ENCODE data around the gene PAQR9.
A peak's percentile ranks its signal among the peaks of the same experiment; 100 is the strongest.

Gene PAQR9

DNA sequence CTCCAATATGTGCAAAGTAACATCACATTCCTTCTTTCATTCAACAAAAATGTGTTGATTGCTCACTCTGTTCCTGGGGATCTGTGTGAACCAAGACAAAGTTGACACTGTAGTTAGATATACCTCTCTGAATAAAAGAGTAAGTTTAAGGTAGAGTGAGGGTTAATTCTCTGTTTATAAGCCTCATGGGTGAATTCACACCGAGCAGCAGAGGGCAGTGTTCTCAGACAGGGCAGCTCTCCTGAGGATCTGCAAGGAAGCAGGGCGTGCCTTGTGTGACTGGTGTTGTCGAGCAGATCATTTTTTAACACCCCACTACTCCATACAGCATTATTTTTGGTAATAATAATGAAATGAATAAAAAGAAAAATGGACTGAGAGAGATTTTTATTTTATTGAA, 34.4 kb downstream of the PAQR9 start:
- peak in 1 of 3 donors; percentile 3 for DNase-seq
- H3K27me3 ChIP-seq (replicated peaks; ENCODE audit: control insufficient read depth, insufficient read depth, low read length, poor library complexity, severe bottlenecking), result no peaks in the 10 kb centered on the region
- H3K4me1 ChIP-seq (ENCODE audit: control insufficient read depth, insufficient read depth, low read length, poor library complexity, severe bottlenecking), result no peaks in the 10 kb centered on the region
- H3K4me3 ChIP-seq (ENCODE audit: insufficient read depth, low read depth, low read length, poor library complexity, severe bottlenecking), result no peak overlapping the region
- no peaks in the 10 kb centered on the region for H3K36me3 ChIP-seq (ENCODE audit: control insufficient read depth, insufficient read depth, low read length)
- no peak overlapping the region for H3K27ac ChIP-seq (ENCODE audit: insufficient read depth, low read length, poor library complexity, severe bottlenecking)
- no peaks in the 10 kb centered on the region for H3K9me3 ChIP-seq (ENCODE audit: control insufficient read depth, low read length)

DNA sequence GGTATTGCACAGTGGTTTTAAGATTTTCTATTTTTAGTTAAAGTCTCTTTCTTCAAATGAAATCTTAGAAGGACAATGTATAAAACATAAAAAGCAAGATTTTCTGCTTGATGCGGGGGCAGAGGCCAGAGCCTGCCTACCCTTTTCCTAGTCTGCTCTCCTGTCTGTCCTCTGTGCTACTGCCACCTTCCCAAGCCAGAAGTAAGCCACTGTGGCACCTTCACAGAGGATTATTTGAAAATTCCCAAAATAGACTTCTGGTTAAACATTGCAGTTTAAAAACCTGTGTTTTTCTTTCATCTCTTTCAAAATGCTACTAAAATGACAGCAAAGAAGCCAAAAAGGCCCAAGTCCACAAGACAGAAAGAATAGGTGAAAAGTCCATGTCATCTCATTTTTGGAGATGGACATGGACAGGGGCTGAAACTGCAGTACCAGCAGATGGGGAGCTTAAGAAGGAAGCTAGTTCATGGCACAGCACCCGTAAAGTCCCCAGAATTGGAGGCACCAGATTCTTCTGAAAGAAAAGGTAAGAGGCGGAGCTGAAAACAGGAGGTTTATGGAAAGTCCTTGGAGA, 37.0 kb downstream of the PAQR9 start:
- no peaks in the 10 kb centered on the region for H3K9me3 ChIP-seq (ENCODE audit: control insufficient read depth, low read length)
- H3K4me1 ChIP-seq (ENCODE audit: control insufficient read depth, insufficient read depth, low read length, poor library complexity, severe bottlenecking), result no peaks in the 10 kb centered on the region
- H3K27me3 ChIP-seq (replicated peaks; ENCODE audit: control insufficient read depth, insufficient read depth, low read length, poor library complexity, severe bottlenecking), result no peaks in the 10 kb centered on the region
- no peak overlapping the region for H3K27ac ChIP-seq (ENCODE audit: insufficient read depth, low read length, poor library complexity, severe bottlenecking)
- no peak overlapping the region for H3K4me3 ChIP-seq (ENCODE audit: insufficient read depth, low read depth, low read length, poor library complexity, severe bottlenecking)
- no peaks in the 10 kb centered on the region for H3K36me3 ChIP-seq (ENCODE audit: control insufficient read depth, insufficient read depth, low read length)
- no peak for DNase-seq

GRCh38 chr3:142925140-142925539, 38.3 kb downstream of the PAQR9 start:
- Histone ChIP-seq H3K27me3 (replicated peaks; ENCODE audit: control insufficient read depth, insufficient read depth, low read length, poor library complexity, severe bottlenecking) (no peaks in the 10 kb centered on the region), H3K9me3 (ENCODE audit: control insufficient read depth, low read length) (no peaks in the 10 kb centered on the region), H3K4me1 (ENCODE audit: control insufficient read depth, insufficient read depth, low read length, poor library complexity, severe bottlenecking) (no peaks in the 10 kb centered on the region), H3K36me3 (ENCODE audit: control insufficient read depth, insufficient read depth, low read length) (no peaks in the 10 kb centered on the region), H3K4me3 (ENCODE audit: insufficient read depth, low read depth, low read length, poor library complexity, severe bottlenecking) (no peak overlapping the region), H3K27ac (ENCODE audit: insufficient read depth, low read length, poor library complexity, severe bottlenecking) (no peak overlapping the region)
- DNase-seq, result no peak

DNA sequence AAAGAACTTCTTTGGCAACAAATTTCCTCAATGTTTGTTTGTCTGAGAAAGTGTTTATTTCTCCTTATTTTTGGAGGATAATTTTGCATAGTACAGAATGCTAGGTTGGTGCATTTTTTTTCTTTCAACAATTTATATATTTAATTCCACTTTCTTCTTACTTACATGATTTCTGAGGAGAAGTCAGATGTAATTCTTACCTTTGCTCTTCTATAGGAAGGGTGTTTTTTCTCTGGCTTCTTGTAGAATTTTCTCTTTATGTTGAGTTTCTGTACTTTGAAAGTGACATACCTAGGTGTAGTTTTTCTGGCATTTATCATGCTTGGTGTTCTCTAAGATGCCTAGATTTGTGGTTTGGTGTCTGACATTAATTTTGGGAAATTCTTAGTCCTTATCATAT, 39.8 kb downstream of the PAQR9 start:
- DNase-seq, result no peak
- Histone ChIP-seq H3K4me3 (ENCODE audit: insufficient read depth, low read depth, low read length, poor library complexity, severe bottlenecking) (no peak overlapping the region), H3K9me3 (ENCODE audit: control insufficient read depth, low read length) (no peaks in the 10 kb centered on the region), H3K27me3 (replicated peaks; ENCODE audit: control insufficient read depth, insufficient read depth, low read length, poor library complexity, severe bottlenecking) (no peaks in the 10 kb centered on the region), H3K4me1 (ENCODE audit: control insufficient read depth, insufficient read depth, low read length, poor library complexity, severe bottlenecking) (no peaks in the 10 kb centered on the region), H3K36me3 (ENCODE audit: control insufficient read depth, insufficient read depth, low read length) (no peaks in the 10 kb centered on the region), H3K27ac (ENCODE audit: insufficient read depth, low read length, poor library complexity, severe bottlenecking) (no peak overlapping the region)

DNA sequence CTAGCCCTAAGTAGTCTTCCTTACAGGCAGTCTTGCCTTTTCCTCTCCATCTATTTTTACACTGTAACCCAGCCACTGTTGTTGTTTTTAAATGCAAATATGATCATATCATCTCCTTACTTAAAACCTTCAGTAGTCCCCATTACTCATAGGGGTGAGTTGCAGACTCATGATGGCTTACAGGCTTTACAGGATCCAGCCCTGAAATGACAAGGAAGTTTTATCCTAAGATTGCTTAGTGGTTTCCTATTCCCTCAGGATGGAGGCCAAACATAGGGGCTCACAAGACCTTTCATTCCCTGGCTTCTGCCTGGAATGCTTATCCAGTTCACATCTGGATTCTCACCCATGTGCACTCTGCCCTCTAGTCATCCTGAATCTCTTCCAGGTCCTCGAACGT, 46.9 kb downstream of the PAQR9 start:
- DNase-seq, result no peak
- H3K4me1 ChIP-seq (ENCODE audit: control insufficient read depth, insufficient read depth, low read length, poor library complexity, severe bottlenecking), result no peaks in the 10 kb centered on the region
- H3K27me3 ChIP-seq (replicated peaks; ENCODE audit: control insufficient read depth, insufficient read depth, low read length, poor library complexity, severe bottlenecking), result no peaks in the 10 kb centered on the region
- H3K36me3 ChIP-seq (ENCODE audit: control insufficient read depth, insufficient read depth, low read length), result no peaks in the 10 kb centered on the region
- no peak overlapping the region for H3K4me3 ChIP-seq (ENCODE audit: insufficient read depth, low read depth, low read length, poor library complexity, severe bottlenecking)
- no peaks in the 10 kb centered on the region for H3K9me3 ChIP-seq (ENCODE audit: control insufficient read depth, low read length)
- H3K27ac ChIP-seq (ENCODE audit: insufficient read depth, low read length, poor library complexity, severe bottlenecking), result no peak overlapping the region

GRCh38 chr3:142915636-142916035, 47.8 kb downstream of the PAQR9 start:
- H3K27me3 ChIP-seq (replicated peaks; ENCODE audit: control insufficient read depth, insufficient read depth, low read length, poor library complexity, severe bottlenecking), result no peaks in the 10 kb centered on the region
- no peaks in the 10 kb centered on the region for H3K36me3 ChIP-seq (ENCODE audit: control insufficient read depth, insufficient read depth, low read length)
- H3K4me3 ChIP-seq (ENCODE audit: insufficient read depth, low read depth, low read length, poor library complexity, severe bottlenecking), result no peak overlapping the region
- DNase-seq, result no peak
- no peak overlapping the region for H3K27ac ChIP-seq (ENCODE audit: insufficient read depth, low read length, poor library complexity, severe bottlenecking)
- no peaks in the 10 kb centered on the region for H3K9me3 ChIP-seq (ENCODE audit: control insufficient read depth, low read length)
- H3K4me1 ChIP-seq (ENCODE audit: control insufficient read depth, insufficient read depth, low read length, poor library complexity, severe bottlenecking), result no peaks in the 10 kb centered on the region

DNA sequence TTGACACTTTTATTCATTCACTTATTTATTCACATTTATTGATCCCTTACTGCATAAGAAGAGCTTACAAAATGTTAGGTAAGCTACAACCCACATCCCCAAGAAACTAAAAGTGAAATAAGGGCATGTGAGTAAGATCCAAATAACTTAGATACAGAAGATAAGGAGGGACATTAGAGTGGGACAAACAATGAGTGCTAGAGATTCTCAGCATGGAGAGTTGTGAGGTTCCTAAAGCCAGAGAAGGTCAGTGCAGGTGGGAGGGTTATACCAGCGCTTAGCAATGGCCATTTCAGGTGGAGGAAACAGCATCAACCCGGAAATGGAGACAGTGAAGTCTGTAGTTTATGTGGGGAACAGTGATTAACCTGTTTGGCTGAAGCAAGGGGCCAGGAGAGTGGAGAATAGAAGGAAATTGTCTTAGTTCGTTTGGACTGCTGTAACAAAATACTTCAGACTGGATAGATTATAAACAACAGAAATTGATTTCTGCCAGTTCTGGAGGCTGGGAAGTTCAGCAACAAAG, 49.1 kb downstream of the PAQR9 start:
- H3K27ac ChIP-seq (ENCODE audit: insufficient read depth, low read length, poor library complexity, severe bottlenecking), result no peak overlapping the region
- no peak overlapping the region for H3K4me3 ChIP-seq (ENCODE audit: insufficient read depth, low read depth, low read length, poor library complexity, severe bottlenecking)
- no peaks in the 10 kb centered on the region for H3K36me3 ChIP-seq (ENCODE audit: control insufficient read depth, insufficient read depth, low read length)
- DNase-seq, result no peak
- no peaks in the 10 kb centered on the region for H3K4me1 ChIP-seq (ENCODE audit: control insufficient read depth, insufficient read depth, low read length, poor library complexity, severe bottlenecking)
- no peaks in the 10 kb centered on the region for H3K27me3 ChIP-seq (replicated peaks; ENCODE audit: control insufficient read depth, insufficient read depth, low read length, poor library complexity, severe bottlenecking)
- no peaks in the 10 kb centered on the region for H3K9me3 ChIP-seq (ENCODE audit: control insufficient read depth, low read length)

- Histone ChIP-seq H3K4me1 (ENCODE audit: control insufficient read depth, insufficient read depth, low read length, poor library complexity, severe bottlenecking) (no peaks in the 10 kb centered on the region), H3K27me3 (replicated peaks; ENCODE audit: control insufficient read depth, insufficient read depth, low read length, poor library complexity, severe bottlenecking) (no peaks in the 10 kb centered on the region), H3K4me3 (ENCODE audit: insufficient read depth, low read depth, low read length, poor library complexity, severe bottlenecking) (no peak overlapping the region), H3K36me3 (ENCODE audit: control insufficient read depth, insufficient read depth, low read length) (no peaks in the 10 kb centered on the region), H3K27ac (ENCODE audit: insufficient read depth, low read length, poor library complexity, severe bottlenecking) (no peak overlapping the region), H3K9me3 (ENCODE audit: control insufficient read depth, low read length) (no peaks in the 10 kb centered on the region)
- no peak for DNase-seq
Observed at GRCh38 chr3:142913432-142913831, 50.0 kb downstream of the PAQR9 start.

DNA sequence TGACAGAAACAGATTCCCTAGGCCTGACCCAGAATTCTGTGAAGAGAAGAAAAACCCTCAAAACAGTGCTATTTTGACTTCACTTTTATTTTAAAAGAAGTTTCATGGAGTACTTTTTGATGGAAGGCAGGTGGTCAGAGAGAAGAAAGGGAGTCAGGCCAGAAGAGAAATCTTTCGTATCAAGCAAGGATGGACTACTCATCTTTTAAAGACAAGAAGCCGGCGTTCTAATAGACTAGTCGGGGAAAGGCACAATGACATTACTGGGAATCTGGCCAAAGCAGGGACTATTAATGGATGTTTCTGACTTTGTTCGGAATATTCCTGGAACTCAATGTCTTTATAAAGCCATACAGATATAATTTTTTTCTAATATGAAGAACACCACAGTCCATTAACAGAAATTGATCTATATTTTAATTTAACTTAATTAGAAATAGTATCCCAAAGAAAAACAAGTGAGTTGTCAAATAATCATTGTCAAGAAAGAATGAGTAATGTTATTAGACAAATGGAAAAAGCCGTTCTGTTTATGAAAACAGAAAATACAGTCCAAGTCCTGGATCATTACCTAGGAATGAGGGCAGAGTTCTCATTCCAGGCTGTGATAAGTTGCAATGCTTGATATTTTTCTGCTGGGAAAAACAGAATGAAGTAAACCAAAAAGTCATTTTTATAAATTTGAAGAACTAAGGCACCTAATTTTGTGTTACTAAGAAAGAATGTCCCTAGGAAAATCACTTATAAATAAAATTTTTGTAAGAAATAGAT, 50.9 kb downstream of the PAQR9 start:
- no peak overlapping the region for H3K4me3 ChIP-seq (ENCODE audit: insufficient read depth, low read depth, low read length, poor library complexity, severe bottlenecking)
- no peak for DNase-seq
- H3K27me3 ChIP-seq (replicated peaks; ENCODE audit: control insufficient read depth, insufficient read depth, low read length, poor library complexity, severe bottlenecking), result no peaks in the 10 kb centered on the region
- H3K9me3 ChIP-seq (ENCODE audit: control insufficient read depth, low read length), result no peaks in the 10 kb centered on the region
- no peaks in the 10 kb centered on the region for H3K36me3 ChIP-seq (ENCODE audit: control insufficient read depth, insufficient read depth, low read length)
- H3K27ac ChIP-seq (ENCODE audit: insufficient read depth, low read length, poor library complexity, severe bottlenecking), result no peak overlapping the region
- H3K4me1 ChIP-seq (ENCODE audit: control insufficient read depth, insufficient read depth, low read length, poor library complexity, severe bottlenecking), result no peaks in the 10 kb centered on the region
